ENCODE measurements around the gene SCARF2. TPM values are rescaled to one million over a fixed set of nuclear protein-coding genes. Genes with fewer than 3 reads are reported as not detected.
"Not testable (repeated sequence)": the region's sequence is repeated elsewhere in the genome, so short reads cannot be mapped to it uniquely, and the experiment has no call there.

The SCARF2 gene
- total RNA-seq, 4 donors from 2014 or later: 6.1 to 9.6 (median 8.4) TPM

DNA sequence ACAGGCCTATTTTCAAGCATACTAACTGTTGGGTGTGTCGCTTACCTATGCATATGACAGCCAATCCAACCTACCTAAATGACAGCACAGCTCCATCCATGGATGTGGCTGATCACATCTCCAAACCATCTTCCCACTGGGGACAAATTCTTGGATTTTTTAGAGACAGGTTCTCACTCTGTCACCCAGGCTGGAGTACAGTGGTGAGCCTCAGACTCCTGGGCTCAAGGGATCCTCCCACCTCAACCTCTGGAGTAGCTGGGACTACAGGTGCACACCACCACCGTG is 18.0 kb downstream of the SCARF2 start:
- intact Hi-C loops (cut with DNase I; ENCODE audit: low total_unique reads): loop anchor here (5.0 kb wide), 1 partner anchor 38 kb away; no protein-coding TSS in a partner anchor
- H3K4me3 ChIP-seq (ENCODE audit: low read depth, poor library complexity, severe bottlenecking): no peak overlapping the region
- TF ChIP-seq, protein P1, sequence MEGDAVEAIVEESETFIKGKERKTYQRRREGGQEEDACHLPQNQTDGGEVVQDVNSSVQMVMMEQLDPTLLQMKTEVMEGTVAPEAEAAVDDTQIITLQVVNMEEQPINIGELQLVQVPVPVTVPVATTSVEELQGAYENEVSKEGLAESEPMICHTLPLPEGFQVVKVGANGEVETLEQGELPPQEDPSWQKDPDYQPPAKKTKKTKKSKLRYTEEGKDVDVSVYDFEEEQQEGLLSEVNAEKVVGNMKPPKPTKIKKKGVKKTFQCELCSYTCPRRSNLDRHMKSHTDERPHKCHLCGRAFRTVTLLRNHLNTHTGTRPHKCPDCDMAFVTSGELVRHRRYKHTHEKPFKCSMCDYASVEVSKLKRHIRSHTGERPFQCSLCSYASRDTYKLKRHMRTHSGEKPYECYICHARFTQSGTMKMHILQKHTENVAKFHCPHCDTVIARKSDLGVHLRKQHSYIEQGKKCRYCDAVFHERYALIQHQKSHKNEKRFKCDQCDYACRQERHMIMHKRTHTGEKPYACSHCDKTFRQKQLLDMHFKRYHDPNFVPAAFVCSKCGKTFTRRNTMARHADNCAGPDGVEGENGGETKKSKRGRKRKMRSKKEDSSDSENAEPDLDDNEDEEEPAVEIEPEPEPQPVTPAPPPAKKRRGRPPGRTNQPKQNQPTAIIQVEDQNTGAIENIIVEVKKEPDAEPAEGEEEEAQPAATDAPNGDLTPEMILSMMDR (IDR thresholded peaks at IDR 0.05): no peak
- TF ChIP-seq POLR2A (IDR thresholded peaks at IDR 0.05): no peak
- WGBS, 2 donors: 82 to 87% methylated on average over 2 of the region's 2 CpGs
- DNase-seq (ENCODE audit: low spot score in 2 of 2): peak in 1 of 2 donors; percentile 61

DNA sequence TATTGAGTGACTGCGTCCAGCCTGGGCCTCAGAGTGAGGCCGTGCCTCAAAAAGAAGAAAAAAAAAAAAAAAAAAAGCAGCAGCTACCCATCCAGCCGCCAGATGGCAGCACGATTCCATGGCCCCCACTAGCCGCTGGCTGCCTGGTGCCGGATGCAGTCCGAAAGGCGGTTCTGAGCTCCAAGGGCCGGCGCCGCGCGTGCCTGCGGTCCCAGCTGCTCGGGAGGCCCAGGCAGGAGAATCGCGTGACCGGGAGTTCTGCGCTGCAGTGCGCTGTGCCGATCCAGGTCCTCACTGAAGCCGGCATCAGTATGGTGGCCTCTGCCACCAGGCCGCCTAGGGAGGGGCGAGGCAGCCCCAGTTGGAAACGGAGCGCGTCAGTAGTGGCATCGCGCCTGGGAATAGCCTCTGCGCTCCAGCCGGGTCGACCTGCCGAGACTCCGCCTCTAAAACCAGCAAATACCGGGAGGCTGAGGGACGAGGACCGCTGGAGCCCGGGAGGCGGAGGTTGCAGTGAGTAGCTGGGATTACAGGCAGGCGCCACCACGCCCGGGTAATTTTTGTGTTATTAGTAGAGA is 19.3 kb downstream of the SCARF2 start:
- TF ChIP-seq, protein P1 (IDR thresholded peaks at IDR 0.05): no peak
- TF ChIP-seq POLR2A (IDR thresholded peaks at IDR 0.05): no peak
- no peak overlapping the region for H3K4me3 ChIP-seq (ENCODE audit: low read depth, poor library complexity, severe bottlenecking)
- intact Hi-C loops (cut with DNase I; ENCODE audit: low total_unique reads): loop anchor here (5.0 kb wide), 1 partner anchor 39 kb away; no protein-coding TSS in a partner anchor
- peak; percentile 73 to 96 for DNase-seq (ENCODE audit: low spot score in 2 of 2)
- WGBS, 2 donors: 10 to 11% methylated on average over 26 to 42 of the region's 42 CpGs

DNA sequence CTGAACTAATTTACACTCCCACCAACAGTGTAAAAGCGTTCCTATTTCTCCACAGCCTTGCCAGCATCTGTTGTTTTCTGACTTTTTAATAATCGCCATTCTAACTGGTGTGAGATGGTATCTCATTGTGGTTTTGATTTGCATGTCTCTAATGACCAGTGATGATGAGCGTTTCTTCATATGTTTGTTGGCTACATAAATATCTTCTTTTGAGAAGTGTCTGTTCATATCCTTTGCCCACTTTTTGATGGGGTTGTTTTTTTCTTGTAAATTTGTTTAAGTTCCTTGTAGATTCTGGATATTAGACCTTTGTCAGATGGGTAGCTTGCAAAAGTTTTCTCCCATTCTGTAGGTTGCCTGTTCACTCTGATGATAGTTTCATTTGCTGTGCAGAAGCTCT is 21.9 kb downstream of the SCARF2 start:
- H3K4me3 ChIP-seq (ENCODE audit: low read depth, poor library complexity, severe bottlenecking); DNase-seq (ENCODE audit: low spot score in 2 of 2): not testable (repeated sequence)
- 90 to 91% methylated on average over 3 of the region's 3 CpGs for WGBS, 2 donors
- intact Hi-C loops (cut with DNase I; ENCODE audit: low total_unique reads): loop anchor here (5.0 kb wide), 1 partner anchor 42 kb away; no protein-coding TSS in a partner anchor

DNA sequence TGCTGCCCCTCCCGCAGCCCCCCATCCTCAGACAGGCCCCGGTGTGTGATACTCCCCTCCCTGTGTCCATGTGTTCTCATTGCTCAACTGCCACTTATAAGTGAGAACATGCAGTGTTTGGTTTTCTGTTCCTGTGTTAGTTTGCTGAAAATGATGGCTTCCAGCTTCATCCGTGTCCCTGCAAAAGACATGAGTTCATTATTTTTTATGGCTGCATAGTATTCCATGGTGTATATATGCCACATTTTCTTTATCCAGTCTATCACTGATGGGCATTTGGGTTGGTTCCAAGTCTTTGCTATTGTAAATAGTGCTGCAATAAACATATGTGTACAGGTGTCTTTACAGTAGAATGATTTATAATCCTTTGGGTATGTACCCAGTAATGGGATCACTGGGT is 22.4 kb downstream of the SCARF2 start:
- H3K4me3 ChIP-seq (ENCODE audit: low read depth, poor library complexity, severe bottlenecking); DNase-seq (ENCODE audit: low spot score in 2 of 2): not testable (repeated sequence)
- WGBS, 2 donors: 93 to 95% methylated on average over 3 of the region's 3 CpGs
- intact Hi-C loops (cut with DNase I; ENCODE audit: low total_unique reads): loop anchor here (5.0 kb wide), 1 partner anchor 42 kb away; no protein-coding TSS in a partner anchor

DNA sequence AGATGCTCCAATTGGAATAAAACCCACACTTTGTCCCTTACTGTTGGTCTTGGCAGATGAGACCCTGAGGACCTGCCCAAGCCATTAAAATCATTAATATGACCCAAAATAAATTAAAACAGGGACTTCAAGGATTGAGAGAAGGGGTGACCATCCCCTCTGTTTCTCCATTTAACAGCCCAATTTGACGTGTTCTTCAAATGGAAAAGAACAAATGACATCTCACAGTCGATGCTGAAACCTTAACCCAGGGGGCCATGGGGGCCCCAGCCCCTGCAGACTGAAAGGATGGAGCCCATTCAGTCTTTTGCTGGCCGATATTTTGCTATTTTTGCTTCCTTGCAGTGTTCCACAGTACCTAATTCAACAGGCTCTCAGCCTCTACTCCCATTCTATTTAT is 23.2 kb downstream of the SCARF2 start:
- WGBS, 2 donors: 79 to 80% methylated on average over 3 of the region's 3 CpGs
- DNase-seq (ENCODE audit: low spot score in 2 of 2): no peak
- no peak overlapping the region for H3K4me3 ChIP-seq (ENCODE audit: low read depth, poor library complexity, severe bottlenecking)
- intact Hi-C loops (cut with DNase I; ENCODE audit: low total_unique reads): no loop called here
- no peak for TF ChIP-seq POLR2A (IDR thresholded peaks at IDR 0.05)
- TF ChIP-seq, protein P1 (IDR thresholded peaks at IDR 0.05): no peak

DNA sequence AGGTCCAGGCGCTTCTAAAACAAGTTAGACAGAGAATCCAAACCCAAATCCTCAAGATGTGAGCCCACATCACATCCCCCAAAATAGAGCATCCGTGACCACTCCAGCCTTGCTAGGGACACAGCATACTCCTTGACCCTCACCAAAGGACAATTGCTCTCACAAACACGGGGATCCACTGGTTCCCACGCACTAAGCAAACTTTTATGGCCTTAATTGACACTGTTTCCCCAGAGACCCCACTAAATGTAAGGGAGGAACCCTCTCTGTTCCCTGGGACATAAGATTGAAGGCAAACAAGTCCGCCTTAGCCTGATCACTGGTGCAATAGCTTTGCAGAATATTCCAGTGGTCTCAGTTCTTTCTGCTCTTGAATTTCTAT is 23.6 kb downstream of the SCARF2 start:
- TF ChIP-seq, protein P1 (IDR thresholded peaks at IDR 0.05): no peak
- no peak for TF ChIP-seq POLR2A (IDR thresholded peaks at IDR 0.05)
- intact Hi-C loops (cut with DNase I; ENCODE audit: low total_unique reads): no loop called here
- no peak for DNase-seq (ENCODE audit: low spot score in 2 of 2)
- no peak overlapping the region for H3K4me3 ChIP-seq (ENCODE audit: low read depth, poor library complexity, severe bottlenecking)
- 89 to 93% methylated on average over 5 of the region's 5 CpGs for WGBS, 2 donors

Data from lower leg skin (tissue), 4 donors.